Fibroblast of lung (primary cell): ENCODE data around the gene UPF3A. TPM values are rescaled to one million over a fixed set of nuclear protein-coding genes. Genes with fewer than 3 reads are reported as not detected.
"Not testable (repeated sequence)": the region's sequence is repeated elsewhere in the genome, so short reads cannot be mapped to it uniquely, and the experiment has no call there.

Experiments
- DNase-seq, 2 donors: peaks; one replicate each; pipeline versions ENCODE4 v3.0.0 to v3.0.0-alpha.2; 2010; ENCODE audit warnings: low read depth in 2 of 2
- H2AFZ ChIP-seq: 2 replicates; pipeline ENCODE4 v1.5.1; 2012; ENCODE audit warnings: low read length, control low read depth, inconsistent platforms
- H3K27ac ChIP-seq: 2 replicates; pipeline ENCODE4 v1.5.1; 2011; ENCODE audit warnings: low read length, control low read depth; ENCODE audit not compliant: insufficient read depth
- H3K27me3 ChIP-seq: 2 replicates; pipeline ENCODE4 v1.5.1; 2011; ENCODE audit warnings: mild to moderate bottlenecking, low read length; ENCODE audit not compliant: control insufficient read depth, insufficient read depth
- H3K36me3 ChIP-seq: 2 replicates; pipeline ENCODE4 v1.5.1; 2011; ENCODE audit warnings: low read length; ENCODE audit not compliant: control insufficient read depth, insufficient read depth
- H3K4me1 ChIP-seq: 2 replicates; pipeline ENCODE4 v1.5.1; 2011; ENCODE audit warnings: low read length; ENCODE audit not compliant: control insufficient read depth, insufficient read depth; ENCODE audit errors: extremely low read depth
- H3K4me2 ChIP-seq: 2 replicates; pipeline ENCODE4 v1.5.1; 2011; ENCODE audit warnings: low read length, control low read depth; ENCODE audit not compliant: insufficient read depth; ENCODE audit errors: extremely low read depth
- H3K4me3 ChIP-seq, 4 experiments: fragments of 200-600 bp in 1 of 4; sonication (generic) in 1 of 4; replicated peaks in 1 of 4; 2 replicates each; pipeline ENCODE4 v1.5.1; 2011 to 2016; ENCODE audit warnings: low read length in 4 of 4, low read depth in 3 of 4, mild to moderate bottlenecking in 3 of 4, control low read depth in 2 of 4, inconsistent platforms in 1 of 4, mixed read lengths in 1 of 4; ENCODE audit not compliant: insufficient read depth in 1 of 4; ENCODE audit errors: control extremely low read depth in 1 of 4
- H3K79me2 ChIP-seq: 2 replicates; pipeline ENCODE4 v1.5.1; 2012; ENCODE audit warnings: mild to moderate bottlenecking, low read length, inconsistent platforms; ENCODE audit not compliant: control insufficient read depth, insufficient read depth
- H3K9ac ChIP-seq: 2 replicates; pipeline ENCODE4 v1.5.1; 2011; ENCODE audit warnings: mild to moderate bottlenecking, low read length, control low read depth; ENCODE audit not compliant: insufficient read depth
- H3K9me3 ChIP-seq: 2 replicates; pipeline ENCODE4 v1.5.1; 2012; ENCODE audit warnings: low read depth, low read length; ENCODE audit not compliant: control insufficient read depth, insufficient read depth
- H4K20me1 ChIP-seq: 2 replicates; pipeline ENCODE4 v1.5.1; 2011; ENCODE audit warnings: low read length; ENCODE audit not compliant: control insufficient read depth, insufficient read depth; ENCODE audit errors: extremely low read depth
- EZH2 ChIP-seq: IDR thresholded peaks from 2 replicates; pipeline ENCODE4 v1.5.1; 2012; ENCODE audit warnings: low read length, control low read depth, mild to moderate bottlenecking; ENCODE audit errors: missing control alignments
- polyA plus RNA-seq, 2 donors: library from polyadenylated mRNA; depleted of rRNA in 1 of 2; stranded (reverse) in 1 of 2; unstranded in 1 of 2; fragments of >200 nt; gene quantifications; 2 replicates each; pipeline ENCODE4 v1.2.1, GENCODE V29; 2011 to 2012; ENCODE audit warnings: missing spikeins in 1 of 2
- total RNA-seq: library from RNA; depleted of rRNA; stranded (reverse); fragments of >200 nt; gene quantifications from 2 replicates; pipeline ENCODE4 v1.2.1, GENCODE V29; 2014
- TF ChIP-seq, protein P1 (sequence below), 2 donors: IDR thresholded peaks in 1 of 2; conservative IDR thresholded peaks in 1 of 2; 1 replicate in 1 of 2; 2 replicates in 1 of 2; pipeline ENCODE4 v1.5.1; 2011 to 2012; ENCODE audit warnings: low read length in 2 of 2, control low read depth in 1 of 2, inconsistent platforms in 1 of 2, low read depth in 1 of 2, mild to moderate bottlenecking in 1 of 2

Gene UPF3A
- total and polyA plus RNA-seq, 2 donors (not counting 1 experiment from before 2014, with no cell fraction given): 27.6 to 40.5 TPM

DNA sequence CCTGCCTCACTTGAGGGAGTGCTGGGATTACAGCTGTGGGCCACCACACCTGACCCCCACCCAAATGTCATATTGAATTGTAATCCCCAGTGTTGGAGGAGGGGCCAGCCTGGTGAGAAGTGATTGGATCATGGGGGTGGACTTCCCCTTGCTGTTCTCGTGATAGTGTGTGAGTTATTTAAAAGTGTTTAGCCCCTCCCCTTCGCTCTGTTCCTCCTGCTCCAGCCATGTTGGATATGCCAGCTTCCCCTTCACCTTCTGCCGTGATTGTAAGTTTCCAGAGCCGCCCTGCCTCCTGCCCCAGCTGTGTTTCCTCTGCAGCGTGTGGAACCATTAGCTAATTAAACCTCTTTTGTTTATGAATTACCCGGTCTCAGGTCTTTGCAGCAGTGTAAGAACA, 46.6 kb downstream of the UPF3A start:
- no peak for TF ChIP-seq EZH2
- TF ChIP-seq, protein P1, sequence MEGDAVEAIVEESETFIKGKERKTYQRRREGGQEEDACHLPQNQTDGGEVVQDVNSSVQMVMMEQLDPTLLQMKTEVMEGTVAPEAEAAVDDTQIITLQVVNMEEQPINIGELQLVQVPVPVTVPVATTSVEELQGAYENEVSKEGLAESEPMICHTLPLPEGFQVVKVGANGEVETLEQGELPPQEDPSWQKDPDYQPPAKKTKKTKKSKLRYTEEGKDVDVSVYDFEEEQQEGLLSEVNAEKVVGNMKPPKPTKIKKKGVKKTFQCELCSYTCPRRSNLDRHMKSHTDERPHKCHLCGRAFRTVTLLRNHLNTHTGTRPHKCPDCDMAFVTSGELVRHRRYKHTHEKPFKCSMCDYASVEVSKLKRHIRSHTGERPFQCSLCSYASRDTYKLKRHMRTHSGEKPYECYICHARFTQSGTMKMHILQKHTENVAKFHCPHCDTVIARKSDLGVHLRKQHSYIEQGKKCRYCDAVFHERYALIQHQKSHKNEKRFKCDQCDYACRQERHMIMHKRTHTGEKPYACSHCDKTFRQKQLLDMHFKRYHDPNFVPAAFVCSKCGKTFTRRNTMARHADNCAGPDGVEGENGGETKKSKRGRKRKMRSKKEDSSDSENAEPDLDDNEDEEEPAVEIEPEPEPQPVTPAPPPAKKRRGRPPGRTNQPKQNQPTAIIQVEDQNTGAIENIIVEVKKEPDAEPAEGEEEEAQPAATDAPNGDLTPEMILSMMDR (conservative IDR thresholded peaks at IDR 0.05 in 1 of 2, IDR thresholded peaks at IDR 0.05 in 1 of 2; ENCODE audit: low read depth in 1 of 2, low read length in 2 of 2): no peak
- H3K9ac ChIP-seq: no peak overlapping the region
- H3K9me3 ChIP-seq: no peaks in the 10 kb centered on the region
- no peak overlapping the region for H3K4me2 ChIP-seq
- no peak overlapping the region for H2AFZ ChIP-seq
- peaks cover 12% of the 10 kb centered on the region for H3K79me2 ChIP-seq
- H4K20me1 ChIP-seq: no peaks in the 10 kb centered on the region
- no peak overlapping the region for H3K4me3 ChIP-seq
- H3K36me3 ChIP-seq: peaks cover 12% of the 10 kb centered on the region
- no peaks in the 10 kb centered on the region for H3K27me3 ChIP-seq
- DNase-seq: no peak
- H3K4me1 ChIP-seq: no peaks in the 10 kb centered on the region
- no peak overlapping the region for H3K27ac ChIP-seq

DNA sequence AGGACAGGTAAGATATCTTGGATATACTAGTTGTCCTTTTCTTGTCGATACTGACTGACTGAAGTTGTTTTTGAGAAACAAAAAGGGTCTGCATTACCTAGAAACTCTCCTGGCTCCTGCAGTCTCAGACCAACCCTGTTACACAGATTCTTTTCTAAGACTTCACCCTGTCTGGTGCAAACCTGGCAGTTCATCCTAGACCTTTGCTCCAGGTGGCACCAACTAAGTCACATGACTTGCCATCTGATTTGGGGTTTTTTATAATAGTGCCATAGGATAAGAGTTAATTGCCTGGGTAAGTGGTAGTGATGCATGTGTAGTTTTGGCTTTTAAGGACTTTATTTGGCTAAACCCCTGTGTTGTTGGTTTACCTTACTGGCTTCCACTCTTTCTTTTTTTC, 47.2 kb downstream of the UPF3A start:
- Histone ChIP-seq H4K20me1 (no peaks in the 10 kb centered on the region), H3K9me3 (no peaks in the 10 kb centered on the region), H3K36me3 (peaks cover 12% of the 10 kb centered on the region), H3K4me3 (no peak overlapping the region), H3K27me3 (no peaks in the 10 kb centered on the region), H3K27ac (no peak overlapping the region), H3K4me1 (no peaks in the 10 kb centered on the region), H2AFZ (no peak overlapping the region), H3K4me2 (no peak overlapping the region), H3K9ac (no peak overlapping the region), H3K79me2 (peaks cover 12% of the 10 kb centered on the region)
- TF ChIP-seq, protein P1 (conservative IDR thresholded peaks at IDR 0.05 in 1 of 2, IDR thresholded peaks at IDR 0.05 in 1 of 2; ENCODE audit: low read depth in 1 of 2, low read length in 2 of 2): no peak
- no peak for TF ChIP-seq EZH2
- no peak for DNase-seq

DNA sequence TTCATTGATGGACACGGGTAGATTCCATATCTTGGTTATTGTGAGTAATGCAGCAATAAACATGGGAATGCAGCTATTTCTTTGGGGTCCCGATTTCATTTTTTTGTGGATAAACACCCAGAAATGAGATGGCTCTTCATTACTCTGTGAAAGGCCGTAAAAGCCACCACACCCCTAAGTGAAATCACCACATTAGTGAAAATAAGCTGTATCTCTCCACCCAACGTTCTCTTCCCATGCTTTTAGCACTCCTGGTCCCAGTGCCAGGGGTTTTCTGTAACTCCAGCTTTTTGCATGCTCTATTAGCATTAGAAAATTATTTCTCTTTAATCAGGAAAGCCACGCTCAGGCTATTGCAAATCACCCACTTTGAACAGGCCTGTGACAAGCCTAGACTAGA, 48.7 kb downstream of the UPF3A start:
- H3K9me3 ChIP-seq: no peaks in the 10 kb centered on the region
- H3K36me3 ChIP-seq: peaks cover 2% of the 10 kb centered on the region
- H4K20me1 ChIP-seq: no peaks in the 10 kb centered on the region
- no peak overlapping the region for H3K4me2 ChIP-seq
- H3K9ac ChIP-seq: no peak overlapping the region
- no peak overlapping the region for H2AFZ ChIP-seq
- no peak overlapping the region for H3K4me3 ChIP-seq
- no peaks in the 10 kb centered on the region for H3K4me1 ChIP-seq
- H3K27me3 ChIP-seq: no peaks in the 10 kb centered on the region
- H3K79me2 ChIP-seq: peaks cover 3% of the 10 kb centered on the region
- no peak for TF ChIP-seq EZH2
- TF ChIP-seq, protein P1 (conservative IDR thresholded peaks at IDR 0.05 in 1 of 2, IDR thresholded peaks at IDR 0.05 in 1 of 2; ENCODE audit: low read depth in 1 of 2, low read length in 2 of 2): no peak
- no peak overlapping the region for H3K27ac ChIP-seq
- no peak for DNase-seq

DNA sequence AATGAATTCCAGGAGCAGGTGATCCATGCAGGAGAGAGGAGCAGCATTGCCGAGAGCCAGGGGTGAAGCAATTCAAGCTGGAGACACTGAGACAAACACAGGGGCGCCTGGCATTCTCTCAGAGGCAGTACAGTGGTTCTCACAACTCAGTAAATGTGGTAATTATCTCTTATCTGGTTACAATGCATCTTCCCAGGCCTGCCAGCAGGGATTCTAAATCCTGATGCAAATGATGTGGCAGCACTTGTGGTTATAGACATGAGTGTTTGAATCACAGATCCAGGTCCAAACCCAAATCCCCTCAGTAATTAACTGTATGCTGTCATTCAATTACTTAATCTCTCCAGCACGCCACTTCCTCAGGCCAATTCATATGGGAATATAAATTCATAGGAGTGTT, 52.5 kb downstream of the UPF3A start:
- not testable (repeated sequence) for H3K79me2 ChIP-seq, H3K9ac ChIP-seq, H4K20me1 ChIP-seq, H3K4me3 ChIP-seq, H3K27ac ChIP-seq, H3K9me3 ChIP-seq, H3K27me3 ChIP-seq, H2AFZ ChIP-seq, H3K4me2 ChIP-seq, H3K4me1 ChIP-seq, H3K36me3 ChIP-seq, DNase-seq
